Cardiac fibroblast (primary cell): ENCODE results near the gene FRMD1.

Source experiments
- DNase-seq, 2 donors: peaks; one replicate each; pipeline versions ENCODE4 v3.0.0 to v3.0.0-alpha.2; 2010; ENCODE audit warnings: low read depth in 2 of 2
- H3K4me3 ChIP-seq, 2 donors: replicated peaks in 1 of 2; 1 replicate in 1 of 2; 2 replicates in 1 of 2; pipeline ENCODE4 v1.5.1; 2011; ENCODE audit warnings: low read depth in 2 of 2, low read length in 2 of 2, mild to moderate bottlenecking in 2 of 2, moderate library complexity in 1 of 2
- TF ChIP-seq, protein P1 (sequence below): IDR thresholded peaks from one replicate; pipeline ENCODE4 v1.5.1; 2011; ENCODE audit warnings: low read depth, mild to moderate bottlenecking, low read length, inconsistent platforms

FRMD1 gene

DNA sequence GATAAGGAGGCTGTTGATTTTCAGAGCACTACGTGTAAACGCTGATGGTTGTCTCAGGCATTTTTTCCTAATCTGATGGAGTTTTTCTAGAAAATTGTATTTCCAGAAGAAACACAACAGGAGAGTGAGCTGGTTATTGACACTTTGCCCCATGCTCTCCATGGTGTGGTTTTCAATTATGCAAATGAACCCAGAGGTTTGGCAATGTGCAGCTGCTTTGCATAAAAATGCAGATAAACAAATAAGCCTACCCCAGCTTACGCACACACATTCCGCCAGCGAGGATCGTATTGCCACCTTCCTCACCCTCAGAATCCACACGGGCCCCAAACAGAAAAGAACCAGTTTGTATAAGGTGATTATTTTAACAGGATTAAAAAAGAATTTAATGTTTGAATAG lies 45.1 kb upstream of the FRMD1 start:
- no peak overlapping the region for H3K4me3 ChIP-seq
- no peak for DNase-seq
- TF ChIP-seq, protein P1, sequence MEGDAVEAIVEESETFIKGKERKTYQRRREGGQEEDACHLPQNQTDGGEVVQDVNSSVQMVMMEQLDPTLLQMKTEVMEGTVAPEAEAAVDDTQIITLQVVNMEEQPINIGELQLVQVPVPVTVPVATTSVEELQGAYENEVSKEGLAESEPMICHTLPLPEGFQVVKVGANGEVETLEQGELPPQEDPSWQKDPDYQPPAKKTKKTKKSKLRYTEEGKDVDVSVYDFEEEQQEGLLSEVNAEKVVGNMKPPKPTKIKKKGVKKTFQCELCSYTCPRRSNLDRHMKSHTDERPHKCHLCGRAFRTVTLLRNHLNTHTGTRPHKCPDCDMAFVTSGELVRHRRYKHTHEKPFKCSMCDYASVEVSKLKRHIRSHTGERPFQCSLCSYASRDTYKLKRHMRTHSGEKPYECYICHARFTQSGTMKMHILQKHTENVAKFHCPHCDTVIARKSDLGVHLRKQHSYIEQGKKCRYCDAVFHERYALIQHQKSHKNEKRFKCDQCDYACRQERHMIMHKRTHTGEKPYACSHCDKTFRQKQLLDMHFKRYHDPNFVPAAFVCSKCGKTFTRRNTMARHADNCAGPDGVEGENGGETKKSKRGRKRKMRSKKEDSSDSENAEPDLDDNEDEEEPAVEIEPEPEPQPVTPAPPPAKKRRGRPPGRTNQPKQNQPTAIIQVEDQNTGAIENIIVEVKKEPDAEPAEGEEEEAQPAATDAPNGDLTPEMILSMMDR: no peak

DNA sequence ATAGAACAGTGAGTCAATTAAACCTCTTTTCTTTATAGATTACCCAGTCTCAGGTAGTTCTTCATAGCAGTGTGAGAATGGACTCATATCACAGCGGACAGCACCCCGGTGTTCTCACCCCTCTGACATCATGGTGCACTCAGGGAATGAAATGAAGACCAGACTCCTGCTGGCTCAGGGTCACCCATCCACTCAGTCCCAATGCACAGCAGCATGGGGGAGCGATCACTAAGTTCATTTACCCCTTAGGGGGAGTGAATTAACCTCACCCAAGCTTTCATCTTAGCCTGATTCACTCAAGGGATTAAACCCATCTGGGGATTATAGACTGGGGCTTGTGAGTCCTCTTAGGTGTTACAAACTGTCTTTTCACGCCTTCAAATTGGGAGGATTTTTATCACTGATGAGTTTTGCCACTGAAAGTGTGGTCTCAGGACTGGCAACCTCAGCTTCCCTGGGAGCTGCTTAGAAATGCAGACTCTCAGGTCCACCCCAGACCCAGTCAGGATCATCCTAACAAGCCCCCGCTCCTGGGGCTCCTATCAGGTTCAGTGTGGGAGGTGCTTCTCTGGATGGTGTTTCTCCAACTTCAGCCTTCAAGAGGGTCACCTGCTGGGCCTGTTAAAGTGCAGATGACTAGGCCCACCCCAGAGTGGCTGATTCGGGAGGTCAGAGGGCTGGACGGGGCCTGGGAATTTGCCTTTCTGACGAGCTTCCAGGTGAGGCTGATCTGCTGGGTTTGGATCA lies 44.3 kb upstream of the FRMD1 start:
- no peak overlapping the region for H3K4me3 ChIP-seq
- DNase-seq: no peak
- TF ChIP-seq, protein P1: no peak

DNA sequence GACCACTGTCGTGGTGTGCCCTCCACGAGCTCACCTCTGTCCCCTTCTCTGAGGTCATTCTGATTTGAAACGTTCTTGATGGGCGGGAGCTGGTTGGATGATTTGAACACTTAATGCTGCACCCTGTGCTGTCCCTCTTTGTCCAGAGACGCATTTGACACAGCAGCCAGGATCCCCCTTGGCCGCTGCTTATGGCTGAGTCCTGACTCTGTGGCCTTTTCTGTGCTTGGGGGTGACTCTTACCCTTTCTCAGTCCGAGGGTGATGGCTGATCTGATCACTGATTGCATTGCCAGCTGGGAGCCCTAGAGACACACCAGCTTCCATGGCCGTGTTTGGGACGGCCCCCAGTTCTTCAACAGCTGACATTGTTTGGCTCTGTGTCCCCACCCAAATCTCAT lies 43.5 kb upstream of the FRMD1 start:
- H3K4me3 ChIP-seq: no peak overlapping the region
- no peak for DNase-seq
- TF ChIP-seq, protein P1: no peak

DNA sequence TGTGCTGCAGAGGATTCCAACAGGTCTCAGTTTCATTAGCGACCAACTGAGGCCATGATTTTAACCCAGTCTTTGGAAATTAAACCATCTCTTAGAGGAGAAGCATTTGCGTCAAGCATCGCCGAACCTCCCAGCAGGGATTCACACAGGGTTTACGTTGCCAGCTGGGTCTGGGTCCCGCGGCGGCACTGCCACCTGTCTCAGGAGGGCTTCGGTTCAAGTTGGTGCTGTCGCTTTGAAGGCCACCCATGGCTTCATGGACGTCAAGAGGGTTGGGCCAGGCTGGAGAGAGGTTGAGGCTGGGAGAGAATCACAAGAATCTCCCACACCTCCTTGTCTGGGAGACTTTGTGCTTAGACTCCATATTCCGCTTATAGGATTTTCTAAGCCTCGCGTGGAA lies 43.0 kb upstream of the FRMD1 start:
- TF ChIP-seq, protein P1: no peak
- no peak for DNase-seq
- no peak overlapping the region for H3K4me3 ChIP-seq

DNA sequence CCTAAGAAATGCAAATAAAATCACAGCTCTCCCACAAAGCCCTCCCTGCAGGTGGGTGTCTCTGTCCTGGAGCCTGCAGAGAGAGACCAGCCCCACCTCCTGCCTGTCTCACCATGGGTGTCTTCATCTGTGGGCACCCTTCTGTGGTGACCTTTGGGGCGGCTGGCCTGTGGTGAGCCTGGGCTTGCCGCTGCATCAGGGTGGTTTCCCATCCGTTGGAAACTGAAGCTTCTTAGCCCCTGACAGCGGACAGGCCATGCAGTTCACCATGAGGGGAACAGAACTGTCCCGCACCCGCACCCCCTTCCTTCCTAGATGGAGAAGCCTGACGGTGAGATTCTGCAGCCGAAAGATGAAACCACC lies 42.3 kb upstream of the FRMD1 start:
- TF ChIP-seq, protein P1: no peak
- no peak for DNase-seq
- no peak overlapping the region for H3K4me3 ChIP-seq

DNA sequence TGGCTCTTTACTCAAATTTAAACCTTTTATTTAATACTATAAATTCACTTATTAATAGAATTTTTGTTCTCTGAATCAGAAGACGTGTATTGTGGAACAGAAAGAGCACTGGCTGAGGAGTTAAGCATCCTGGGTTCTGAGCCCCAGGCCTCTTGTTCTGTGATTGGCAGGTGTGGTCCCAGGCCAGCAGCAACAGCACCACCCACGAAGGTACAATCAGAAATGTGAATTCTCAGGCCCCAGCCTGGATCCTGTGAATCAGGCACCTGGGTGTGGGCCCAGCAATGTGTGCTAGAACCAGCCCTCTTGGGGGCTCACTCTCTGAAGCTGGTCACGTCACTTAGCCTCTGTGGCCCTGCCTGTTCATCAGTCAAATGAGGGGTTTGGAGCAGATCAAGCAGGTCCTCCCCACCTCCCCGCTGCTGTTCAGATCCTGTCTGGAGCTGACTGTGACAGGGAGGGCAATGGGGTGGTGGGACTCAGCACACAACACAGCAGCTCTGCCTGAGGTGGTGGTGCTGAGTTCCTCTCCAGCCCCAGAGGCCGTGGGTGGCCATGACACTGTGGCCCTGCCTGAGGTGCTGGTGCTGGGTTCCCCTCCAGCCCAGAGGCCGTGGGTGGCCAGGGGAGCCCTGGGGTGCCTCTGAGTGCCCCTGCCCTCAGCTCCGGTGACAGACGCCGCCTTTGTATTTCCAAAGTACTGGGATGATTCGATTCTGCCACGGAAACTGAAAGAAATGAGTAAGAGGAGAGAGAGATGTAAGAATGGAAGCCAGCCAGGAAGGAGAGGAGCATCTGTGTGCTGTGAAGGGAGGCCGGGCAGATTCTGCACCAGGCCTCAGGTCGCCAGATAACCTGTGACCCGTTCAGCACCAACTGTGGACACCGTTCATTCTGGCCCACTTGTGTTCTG lies 41.6 kb upstream of the FRMD1 start:
- TF ChIP-seq, protein P1: no peak
- H3K4me3 ChIP-seq: no peak overlapping the region
- DNase-seq: no peak
